Measurements from ENCODE around the gene RAB2B.

- TF ChIP-seq CTCF (IDR thresholded peaks at IDR 0.05) (no peak), POLR2AphosphoS5 (IDR thresholded peaks at IDR 0.05) (no peak)
These were observed 9.1 kb downstream of the RAB2B start for GRCh38 chr14:21467616-21468015.

Data from suprapubic skin (tissue), 3 donors.